Neural progenitor cell (in vitro differentiated cells): Measurements from ENCODE around the gene PGK1.

Experiments used
- EZH2 ChIP-seq: fragments of 200-600 bp; sonication (generic); IDR thresholded peaks from 2 replicates; pipeline ENCODE4 v1.6.1; 2017; ENCODE audit warnings: antibody characterized with exemption, mild to moderate bottlenecking, moderate library complexity
- EZH2phosphoT487 ChIP-seq: fragments of 200-600 bp; sonication (generic); IDR thresholded peaks from 2 replicates; pipeline ENCODE4 v1.6.1; 2017; ENCODE audit warnings: antibody characterized with exemption
- TF ChIP-seq, protein P1 (sequence below): fragments of 200-600 bp; sonication (generic); IDR thresholded peaks from 2 replicates; pipeline ENCODE4 v1.5.1; 2017; ENCODE audit warnings: antibody characterized with exemption, mild to moderate bottlenecking

DNA sequence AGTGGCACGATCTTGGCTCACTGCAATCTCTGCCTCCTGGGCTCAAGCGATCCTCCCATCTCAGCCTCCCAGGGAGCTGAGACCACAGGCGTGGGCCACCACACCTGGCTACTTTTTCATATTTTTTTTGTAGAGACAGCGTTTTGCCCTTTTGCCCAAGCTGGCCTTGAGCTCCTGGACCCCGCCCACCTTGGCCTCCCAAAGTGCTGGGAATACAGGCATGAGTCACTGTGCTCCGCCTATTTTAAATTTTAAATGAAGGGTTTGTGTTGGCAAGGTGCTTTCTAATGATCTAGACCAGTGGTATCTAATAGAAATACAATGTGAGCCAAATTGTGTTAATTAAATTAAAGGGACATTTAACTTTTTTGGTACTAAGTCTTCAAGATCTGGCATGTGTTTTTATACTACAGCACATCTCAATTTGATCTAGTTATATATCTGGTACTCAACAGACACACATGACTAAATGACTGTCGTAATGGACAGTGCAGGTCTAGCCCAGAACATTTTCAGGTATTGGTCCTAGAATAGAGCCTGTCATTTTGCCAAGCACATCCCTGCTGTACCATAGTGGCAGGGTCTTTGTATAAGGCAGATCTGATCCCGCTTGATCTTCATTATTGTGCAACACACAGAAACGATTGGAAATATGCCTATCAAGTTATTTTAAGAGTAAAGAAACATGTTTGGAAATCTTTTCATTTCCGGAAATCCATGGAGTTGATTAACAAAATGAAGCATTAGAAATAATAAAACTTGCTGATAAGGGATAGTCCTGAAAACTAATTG lies 7.3 kb downstream of the PGK1 start:
- TF ChIP-seq, protein P1, sequence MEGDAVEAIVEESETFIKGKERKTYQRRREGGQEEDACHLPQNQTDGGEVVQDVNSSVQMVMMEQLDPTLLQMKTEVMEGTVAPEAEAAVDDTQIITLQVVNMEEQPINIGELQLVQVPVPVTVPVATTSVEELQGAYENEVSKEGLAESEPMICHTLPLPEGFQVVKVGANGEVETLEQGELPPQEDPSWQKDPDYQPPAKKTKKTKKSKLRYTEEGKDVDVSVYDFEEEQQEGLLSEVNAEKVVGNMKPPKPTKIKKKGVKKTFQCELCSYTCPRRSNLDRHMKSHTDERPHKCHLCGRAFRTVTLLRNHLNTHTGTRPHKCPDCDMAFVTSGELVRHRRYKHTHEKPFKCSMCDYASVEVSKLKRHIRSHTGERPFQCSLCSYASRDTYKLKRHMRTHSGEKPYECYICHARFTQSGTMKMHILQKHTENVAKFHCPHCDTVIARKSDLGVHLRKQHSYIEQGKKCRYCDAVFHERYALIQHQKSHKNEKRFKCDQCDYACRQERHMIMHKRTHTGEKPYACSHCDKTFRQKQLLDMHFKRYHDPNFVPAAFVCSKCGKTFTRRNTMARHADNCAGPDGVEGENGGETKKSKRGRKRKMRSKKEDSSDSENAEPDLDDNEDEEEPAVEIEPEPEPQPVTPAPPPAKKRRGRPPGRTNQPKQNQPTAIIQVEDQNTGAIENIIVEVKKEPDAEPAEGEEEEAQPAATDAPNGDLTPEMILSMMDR: no peak
- TF ChIP-seq EZH2: no peak
- no peak for TF ChIP-seq EZH2phosphoT487
